ENCODE measurements around the gene EBP.

EBP gene

GRCh38 chrX:48521353-48522243 lies at the start of gene EBP:
TSS of gene EBP (plus strand) at chrX:48521808. CDS start at chrX:48523772, 1,964 bp downstream.
- DNase-seq (ENCODE audit: low spot score): peak; percentile 84

- no peak for DNase-seq (ENCODE audit: low spot score)
Observed at GRCh38 chrX:48472225-48472624, 49.4 kb upstream of the EBP start.

GRCh38 chrX:48472851-48473703 lies 48.5 kb upstream of the EBP start:
- no peak for DNase-seq (ENCODE audit: low spot score)

- no peak for DNase-seq (ENCODE audit: low spot score)
Observed at GRCh38 chrX:48473704-48473990, 48.0 kb upstream of the EBP start.

DNA sequence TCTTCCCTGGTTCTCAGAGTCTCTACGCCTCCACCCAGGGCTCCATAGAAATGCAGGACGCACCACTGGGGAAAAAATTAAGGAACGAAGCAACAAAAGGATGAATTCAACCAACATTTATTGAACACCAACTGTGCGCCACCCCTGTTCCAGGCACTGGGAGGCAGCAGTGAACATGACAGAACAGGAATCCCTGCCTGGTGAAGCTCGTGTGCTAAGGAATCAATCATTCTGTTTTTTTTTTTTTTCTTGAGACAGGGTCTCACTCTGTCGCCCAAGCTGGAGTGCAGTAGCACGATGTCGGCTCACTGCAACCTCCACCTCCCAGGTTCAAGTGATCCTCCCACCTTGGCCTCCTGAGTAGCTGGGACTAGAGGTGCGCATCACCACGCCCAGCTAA lies 47.5 kb upstream of the EBP start:
- DNase-seq (ENCODE audit: low spot score): no peak

DNA sequence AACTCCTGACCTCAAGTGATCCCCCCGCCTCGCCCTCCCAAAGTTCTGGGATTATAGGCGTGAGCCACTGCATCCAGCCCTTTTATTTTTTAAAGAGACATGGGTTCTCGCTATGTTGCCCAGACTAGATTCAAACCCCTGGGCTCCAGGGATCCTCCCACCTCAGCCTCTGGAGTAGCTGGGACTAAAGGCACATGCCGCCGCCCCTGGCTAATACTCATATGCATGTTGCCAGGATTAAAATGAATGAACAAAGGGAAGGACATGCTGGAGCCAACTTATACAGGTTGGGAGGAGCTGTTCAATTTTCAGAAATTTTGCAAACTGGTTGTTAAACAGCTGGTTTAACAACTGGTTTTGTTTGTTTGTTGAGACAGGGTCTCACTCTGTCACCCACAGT lies 47.0 kb upstream of the EBP start:
- no peak for DNase-seq (ENCODE audit: low spot score)

- DNase-seq (ENCODE audit: low spot score): no peak
Observed at GRCh38 chrX:48475296-48475695, 46.3 kb upstream of the EBP start.

DNA sequence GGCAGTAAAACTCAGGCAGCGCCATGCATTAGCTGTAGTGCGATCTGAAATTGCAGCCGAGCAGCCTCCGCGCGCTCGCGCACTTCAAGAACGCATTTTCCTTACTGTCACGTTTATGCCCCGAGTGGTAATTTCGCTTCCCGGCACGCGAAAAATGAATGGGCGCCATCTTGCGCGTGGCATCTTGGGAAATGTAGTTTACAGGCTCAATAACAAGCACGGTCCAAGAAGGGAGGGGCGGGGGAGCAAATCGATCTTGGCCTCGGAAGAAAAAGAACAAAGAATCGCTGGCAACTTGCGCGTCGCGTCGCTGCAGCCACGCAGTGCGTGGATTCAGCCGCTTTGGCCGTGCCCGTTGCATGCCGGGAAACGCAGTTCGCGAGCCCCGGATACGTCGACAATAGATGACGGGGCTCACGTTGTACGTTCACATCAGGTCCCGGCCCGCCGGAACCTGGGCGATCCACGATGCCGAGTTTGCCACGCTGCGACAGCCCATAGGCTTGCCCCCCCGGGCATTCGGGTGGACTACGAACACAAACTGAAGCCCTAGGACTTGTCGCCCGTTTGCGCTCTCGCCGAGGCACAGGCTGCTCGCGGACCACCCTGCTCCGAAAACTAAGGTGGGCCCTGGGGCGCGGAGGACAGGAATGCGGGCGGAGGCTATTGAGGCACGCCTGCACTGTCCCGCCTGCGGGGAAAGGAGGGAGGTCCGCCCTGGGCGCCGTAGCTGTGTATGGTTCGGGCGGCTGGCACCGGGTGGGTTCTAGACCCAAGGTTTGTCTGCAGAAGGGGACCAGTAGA lies 45.6 kb upstream of the EBP start, which contains the start of gene FTSJ1:
FTSJ1 (plus strand) TSS at position 426 of the 804 bp plus-strand sequence. CDS start 1,849 bp downstream, outside the sequence.
- DNase-seq (ENCODE audit: low spot score): peak; percentile 94

GRCh38 chrX:48476919-48477318 lies 44.7 kb upstream of the EBP start:
- DNase-seq (ENCODE audit: low spot score): no peak

DNA sequence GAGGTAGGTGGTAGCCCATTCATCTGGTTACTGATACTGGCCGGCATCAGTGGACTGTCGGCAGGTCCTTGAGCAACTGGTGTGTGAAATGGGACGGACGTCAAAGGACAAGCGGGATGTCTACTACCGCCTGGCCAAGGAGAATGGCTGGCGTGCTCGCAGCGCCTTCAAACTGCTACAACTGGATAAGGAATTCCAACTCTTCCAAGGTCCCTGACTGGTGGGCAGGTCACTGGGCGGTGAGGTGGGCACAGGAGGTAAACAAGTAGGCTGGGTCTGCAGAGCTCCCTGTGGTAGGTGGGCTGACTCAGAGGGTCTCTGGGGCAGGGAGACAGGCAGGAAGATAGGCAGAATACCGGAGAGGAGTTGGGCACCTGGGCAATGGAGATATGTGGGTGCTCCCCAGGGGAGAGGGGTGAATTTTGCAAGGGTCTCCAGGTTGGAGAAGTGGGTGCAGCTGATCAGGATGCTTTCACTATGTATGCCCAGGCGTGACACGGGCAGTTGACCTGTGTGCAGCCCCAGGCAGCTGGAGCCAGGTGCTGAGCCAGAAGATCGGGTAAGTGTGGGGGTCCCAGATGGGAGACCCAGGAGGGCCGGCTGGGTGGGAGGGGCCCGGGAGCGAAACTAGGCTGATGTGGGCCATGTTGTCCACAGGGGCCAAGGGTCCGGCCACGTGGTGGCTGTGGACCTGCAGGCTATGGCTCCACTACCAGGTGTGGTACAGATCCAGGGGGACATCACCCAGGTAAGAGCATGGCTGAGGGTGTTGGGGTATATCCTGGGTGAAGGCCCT lies 43.5 kb upstream of the EBP start:
- no peak for DNase-seq (ENCODE audit: low spot score)

- DNase-seq (ENCODE audit: low spot score): no peak
Observed at GRCh38 chrX:48478806-48479205, 42.8 kb upstream of the EBP start.

DNA sequence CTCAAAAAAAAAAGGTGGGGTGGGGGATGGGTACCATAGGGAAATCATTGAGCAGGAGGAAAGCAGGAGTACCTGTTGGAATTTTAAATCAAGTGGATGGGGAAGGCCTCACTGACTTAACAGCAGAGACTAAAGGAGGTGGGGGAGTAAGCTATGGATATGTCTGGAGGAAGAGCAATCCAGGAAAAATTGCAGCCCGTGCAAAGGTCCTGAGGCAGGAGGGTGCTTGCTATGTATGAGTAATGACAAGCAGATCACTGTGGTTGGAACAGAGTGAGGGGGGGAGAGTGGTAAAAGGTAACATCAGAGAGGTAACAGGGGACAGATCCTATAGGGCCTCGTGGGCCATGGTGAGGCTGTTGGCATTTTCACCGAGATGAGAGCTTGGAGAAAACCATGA lies 41.5 kb upstream of the EBP start:
- DNase-seq (ENCODE audit: low spot score): no peak

- DNase-seq (ENCODE audit: low spot score): peak; percentile 61
Observed at GRCh38 chrX:48480583-48480982, 41.0 kb upstream of the EBP start.

DNA sequence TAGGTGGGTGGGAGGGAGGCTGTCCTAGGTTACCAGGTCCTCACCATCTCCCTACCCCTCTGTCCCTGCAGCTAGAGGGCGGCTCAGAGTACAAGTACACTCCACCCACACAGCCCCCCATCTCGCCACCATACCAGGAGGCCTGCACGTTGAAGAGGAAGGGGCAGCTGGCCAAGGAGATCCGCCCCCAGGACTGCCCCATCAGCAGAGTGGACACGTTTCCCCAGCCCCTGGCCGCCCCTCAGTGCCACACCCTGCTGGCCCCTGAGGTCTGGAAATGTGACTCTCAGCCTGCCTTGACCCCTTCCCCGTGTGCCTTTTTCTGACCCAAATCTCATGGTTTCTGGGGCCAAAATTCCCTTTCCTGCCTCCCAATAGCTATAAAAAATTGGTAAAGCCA lies 39.1 kb upstream of the EBP start:
- no peak for DNase-seq (ENCODE audit: low spot score)

- DNase-seq (ENCODE audit: low spot score): no peak
Observed at GRCh38 chrX:48487362-48487798, 34.2 kb upstream of the EBP start.

GRCh38 chrX:48488034-48488433 lies 33.6 kb upstream of the EBP start:
- DNase-seq (ENCODE audit: low spot score): no peak

DNA sequence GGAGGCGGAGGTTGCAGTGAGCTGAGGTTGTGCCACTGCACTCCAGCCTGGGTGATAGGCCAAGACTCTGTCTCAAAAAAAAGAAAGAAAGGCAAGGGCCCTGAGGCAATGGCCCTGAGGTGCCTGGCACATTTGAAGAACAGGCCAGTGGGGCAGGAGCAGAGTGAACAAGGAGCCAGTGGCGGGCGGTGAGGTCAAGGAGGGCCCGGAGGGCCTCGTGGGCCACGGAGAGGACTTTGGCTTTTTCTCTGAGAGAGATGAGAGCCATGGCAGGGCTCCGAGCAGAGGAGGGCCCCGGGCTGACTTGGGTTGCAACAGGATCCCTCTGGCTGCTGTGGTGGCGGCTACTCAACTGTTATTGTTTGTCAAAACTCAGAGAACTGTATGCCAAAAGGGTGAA lies 32.3 kb upstream of the EBP start:
- no peak for DNase-seq (ENCODE audit: low spot score)

DNA sequence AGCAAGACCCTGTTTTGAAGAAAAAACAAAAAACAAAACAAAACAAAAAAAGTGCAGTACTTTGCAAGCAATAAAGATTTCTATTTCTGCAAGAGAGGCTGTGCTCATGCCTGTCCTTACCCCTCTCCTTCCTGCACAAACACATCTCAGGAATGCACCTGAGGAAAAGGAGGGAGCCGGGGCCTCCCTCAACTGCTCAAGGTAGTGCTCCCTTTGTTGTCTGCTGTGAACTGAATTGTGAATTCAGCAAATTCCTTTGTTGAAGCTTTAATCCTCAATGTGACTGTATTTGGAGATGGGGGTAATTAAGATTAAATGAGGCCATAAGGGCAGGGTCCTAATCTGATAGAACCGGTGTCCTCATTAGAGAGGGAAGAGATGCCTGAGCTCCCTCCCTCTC lies 31.7 kb upstream of the EBP start:
- DNase-seq (ENCODE audit: low spot score): no peak

GRCh38 chrX:48490661-48491060 lies 30.9 kb upstream of the EBP start:
- DNase-seq (ENCODE audit: low spot score): no peak

- DNase-seq (ENCODE audit: low spot score): no peak
Observed at GRCh38 chrX:48491809-48492208, 29.8 kb upstream of the EBP start.

DNA sequence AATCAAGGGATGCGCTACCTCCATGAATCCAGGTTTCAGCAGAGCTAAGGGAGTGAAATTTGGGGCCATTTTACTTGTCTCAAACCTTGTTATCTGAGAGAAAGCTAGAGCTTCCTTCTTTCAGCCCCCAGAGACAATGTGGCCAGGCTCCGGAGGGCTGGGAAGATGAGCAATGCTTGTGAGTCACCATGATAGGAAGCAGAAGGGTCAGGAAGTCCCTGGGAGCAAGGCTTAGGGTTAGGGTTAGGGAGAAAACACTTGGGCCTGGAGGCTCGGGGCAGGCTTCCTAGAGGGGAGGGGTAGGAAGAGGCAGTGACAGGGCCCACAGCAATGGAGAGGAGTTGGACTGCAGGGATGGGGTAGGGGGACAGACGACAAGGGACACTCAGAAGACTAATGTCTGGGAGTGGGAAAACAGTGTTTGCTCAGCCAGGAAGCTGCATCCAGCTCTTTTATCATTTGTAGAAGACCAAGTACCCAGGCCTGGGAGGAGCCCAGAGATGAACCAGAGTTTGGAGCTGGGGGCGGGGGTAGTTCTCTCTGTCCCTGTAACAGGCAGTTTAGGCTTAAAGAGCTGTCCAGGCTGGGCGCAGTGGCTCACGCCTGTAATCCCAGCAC lies 29.2 kb upstream of the EBP start:
- no peak for DNase-seq (ENCODE audit: low spot score)

Data from putamen (tissue), 1 donor.